H9 (cell line): ENCODE measurements around the gene TDRD1. TPM values are rescaled to one million over a fixed set of nuclear protein-coding genes. Genes with fewer than 3 reads are reported as not detected.

Experiments used
- DNase-seq: peaks from one replicate; pipeline ENCODE4 v3.0.0-alpha.2; 2017
- H2AFZ ChIP-seq: one replicate; pipeline ENCODE4 v1.6.1; 2013; ENCODE audit warnings: mild to moderate bottlenecking, low read length, control low read depth, moderate library complexity
- H2AK5ac ChIP-seq: 2 replicates; pipeline ENCODE4 v1.6.1; 2013; ENCODE audit warnings: low read length, control low read depth, mixed read lengths; ENCODE audit not compliant: insufficient read length
- H2BK120ac ChIP-seq: one replicate; pipeline ENCODE4 v1.6.1; 2013; ENCODE audit warnings: low read depth, mild to moderate bottlenecking, low read length, control low read depth, inconsistent platforms; ENCODE audit not compliant: poor library complexity, severe bottlenecking
- H2BK12ac ChIP-seq: 2 replicates; pipeline ENCODE4 v1.6.1; 2013; ENCODE audit warnings: low read length, control low read depth, mixed read lengths, low read depth; ENCODE audit not compliant: insufficient read length
- H2BK15ac ChIP-seq: 2 replicates; pipeline ENCODE4 v1.6.1; 2013; ENCODE audit warnings: low read depth, low read length, control low read depth
- H2BK20ac ChIP-seq: one replicate; pipeline ENCODE4 v1.6.1; 2013; ENCODE audit warnings: low read depth, mild to moderate bottlenecking, low read length, control low read depth, inconsistent platforms; ENCODE audit not compliant: poor library complexity, severe bottlenecking
- H2BK5ac ChIP-seq: 2 replicates; pipeline ENCODE4 v1.6.1; 2013; ENCODE audit warnings: low read length, control low read depth, mixed read lengths; ENCODE audit not compliant: insufficient read length
- H3K14ac ChIP-seq: 2 replicates; pipeline ENCODE4 v1.6.1; 2013; ENCODE audit warnings: low read length, control low read depth; ENCODE audit not compliant: insufficient read depth
- H3K18ac ChIP-seq: 2 replicates; pipeline ENCODE4 v1.6.1; 2013; ENCODE audit warnings: low read depth, mild to moderate bottlenecking, mixed read lengths, low read length, control low read depth; ENCODE audit not compliant: insufficient read length
- H3K23ac ChIP-seq: 2 replicates; pipeline ENCODE4 v1.6.1; 2013; ENCODE audit warnings: low read length, control low read depth, mixed read lengths, low read depth; ENCODE audit not compliant: insufficient read length
- H3K23me2 ChIP-seq: 2 replicates; pipeline ENCODE4 v1.6.1; 2013; ENCODE audit warnings: low read depth, mild to moderate bottlenecking, mixed read lengths, low read length, control low read depth; ENCODE audit not compliant: insufficient read length, poor library complexity, severe bottlenecking
- H3K27ac ChIP-seq: 2 replicates; pipeline ENCODE4 v1.5.1; 2013; ENCODE audit warnings: low read length, control low read depth, mixed read lengths, low read depth; ENCODE audit not compliant: insufficient read length
- H3K27me3 ChIP-seq: 2 replicates; pipeline ENCODE4 v1.6.1; 2013; ENCODE audit warnings: low read length, control low read depth, inconsistent platforms; ENCODE audit not compliant: insufficient read depth
- H3K4ac ChIP-seq: 2 replicates; pipeline ENCODE4 v1.6.1; 2013; ENCODE audit warnings: low read depth, mild to moderate bottlenecking, control low read depth, inconsistent platforms, low read length, moderate library complexity
- H3K4me1 ChIP-seq: 2 replicates; pipeline ENCODE4 v1.6.1; 2013; ENCODE audit warnings: low read length, control low read depth, inconsistent platforms; ENCODE audit not compliant: insufficient read depth
- H3K4me2 ChIP-seq: 2 replicates; pipeline ENCODE4 v1.6.1; 2013; ENCODE audit warnings: low read length, control low read depth, mixed read lengths; ENCODE audit not compliant: insufficient read length, insufficient read depth
- H3K56ac ChIP-seq: 2 replicates; pipeline ENCODE4 v1.6.1; 2013; ENCODE audit warnings: low read depth, mild to moderate bottlenecking, mixed read lengths, low read length, control low read depth; ENCODE audit not compliant: insufficient read length
- H3K79me1 ChIP-seq: 2 replicates; pipeline ENCODE4 v1.6.1; 2013; ENCODE audit warnings: low read depth, mild to moderate bottlenecking, moderate library complexity, low read length, control low read depth, inconsistent platforms; ENCODE audit not compliant: insufficient read depth, poor library complexity, severe bottlenecking
- H3K79me2 ChIP-seq: 2 replicates; pipeline ENCODE4 v1.6.1; 2013; ENCODE audit warnings: low read length, control low read depth, inconsistent platforms; ENCODE audit not compliant: insufficient read depth
- H3K9ac ChIP-seq: 2 replicates; pipeline ENCODE4 v1.6.1; 2013; ENCODE audit warnings: low read length, control low read depth, mixed read lengths; ENCODE audit not compliant: insufficient read length; ENCODE audit errors: extremely low read depth
- H3K9me3 ChIP-seq: one replicate; pipeline ENCODE4 v1.6.1; 2013; ENCODE audit warnings: low read depth, low read length, inconsistent platforms; ENCODE audit not compliant: control insufficient read depth
- H3T11ph ChIP-seq: one replicate; pipeline ENCODE4 v1.6.1; 2013; ENCODE audit warnings: mild to moderate bottlenecking, low read length, control low read depth, inconsistent platforms
- H4K20me1 ChIP-seq: one replicate; pipeline ENCODE4 v1.6.1; 2013; ENCODE audit not compliant: control insufficient read depth, insufficient read length, insufficient read depth
- H4K5ac ChIP-seq: 2 replicates; pipeline ENCODE4 v1.6.1; 2013; ENCODE audit warnings: low read depth, mild to moderate bottlenecking, mixed read lengths, low read length, control low read depth; ENCODE audit not compliant: insufficient read length
- H4K8ac ChIP-seq: replicated peaks from 2 replicates; pipeline ENCODE4 v1.6.1; 2013; ENCODE audit warnings: low read length, control low read depth, mixed read lengths, low read depth; ENCODE audit not compliant: insufficient read length
- H4K91ac ChIP-seq: 2 replicates; pipeline ENCODE4 v1.6.1; 2013; ENCODE audit warnings: low read depth, mild to moderate bottlenecking, moderate library complexity, mixed read lengths, low read length, control low read depth; ENCODE audit not compliant: insufficient read length
- H3K27ac Mint-ChIP-seq, 3 experiments: 2 replicates in 2 of 3; 3 replicates in 1 of 3; pipeline ENCODE4 v1.8.0; 2020 to 2021; ENCODE audit warnings: mixed read lengths in 3 of 3, mild to moderate bottlenecking in 1 of 3, moderate library complexity in 1 of 3
- H3K27me3 Mint-ChIP-seq: 2 replicates; pipeline ENCODE4 v1.8.0; 2021; ENCODE audit warnings: low read depth, mild to moderate bottlenecking, moderate library complexity, mixed read lengths
- H3K36me3 Mint-ChIP-seq, 3 experiments: 2 replicates in 2 of 3; 3 replicates in 1 of 3; pipeline ENCODE4 v1.8.0; 2020 to 2021; ENCODE audit warnings: low read depth in 3 of 3, mixed read lengths in 3 of 3; ENCODE audit not compliant: insufficient read depth in 1 of 3
- H3K4me1 Mint-ChIP-seq, 2 experiments: 2 replicates each; pipeline ENCODE4 v1.8.0; 2020; ENCODE audit warnings: mixed read lengths in 2 of 2
- H3K4me3 Mint-ChIP-seq, 2 experiments: 2 replicates in 1 of 2; 3 replicates in 1 of 2; pipeline ENCODE4 v1.8.0; 2020 to 2021; ENCODE audit warnings: mild to moderate bottlenecking in 2 of 2, mixed read lengths in 2 of 2, moderate library complexity in 1 of 2
- H3K9me3 Mint-ChIP-seq, 2 experiments: 2 replicates in 1 of 2; 3 replicates in 1 of 2; pipeline ENCODE4 v1.8.0; 2020; ENCODE audit warnings: mild to moderate bottlenecking in 2 of 2, mixed read lengths in 2 of 2, moderate library complexity in 1 of 2
- WGBS: extraction: QIAGEN DNeasy Blood & Tissue Kit; methylation state at CpG from one replicate; pipeline ENCODE4 v1.1.7; 2013; ENCODE audit warnings: missing lambda C conversion rate, low lambda C conversion rate, mixed read lengths; ENCODE audit not compliant: insufficient read length; ENCODE audit errors: extremely low coverage; 5-methylcytosine and 5-hydroxymethylcytosine counted together
- total RNA-seq: library from RNA; stranded (reverse); gene quantifications from 2 replicates; pipeline ENCODE4 v1.2.1, GENCODE V29; 2021
- TF ChIP-seq, protein P1 (sequence below): fragments of 200-600 bp; sonication (generic); conservative IDR thresholded peaks from 3 replicates; pipeline ENCODE4 v1.8.0; 2021; ENCODE audit warnings: antibody characterized with exemption, mild to moderate bottlenecking

TDRD1 gene
- total RNA-seq, 1 experiment from 2014 or later: 0.15 TPM

DNA sequence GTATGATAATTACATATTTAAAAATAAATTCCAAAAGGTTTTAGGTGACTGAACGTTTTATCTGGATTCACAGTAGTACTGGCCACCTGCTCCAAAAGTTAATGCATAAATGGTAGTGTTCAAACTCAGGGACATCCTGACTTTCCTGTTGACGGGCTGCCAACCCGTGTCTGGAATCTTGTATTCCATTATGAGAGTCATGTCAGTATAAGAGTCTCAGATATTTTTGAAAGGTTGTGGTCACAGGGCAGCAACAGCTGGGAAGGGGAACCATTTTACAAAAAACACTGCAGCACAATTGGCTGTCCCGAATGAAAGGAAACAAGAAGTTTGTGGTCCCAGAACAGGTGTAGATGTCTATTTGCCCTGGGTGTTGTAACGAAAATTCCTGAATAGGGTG lies 2.8 kb downstream of the TDRD1 start:
- Histone ChIP-seq H3K4ac (no peak overlapping the region), H3K27me3 (no peaks in the 10 kb centered on the region), H2BK20ac (no peak overlapping the region), H3K9me3 (no peaks in the 10 kb centered on the region), H3K79me1 (no peaks in the 10 kb centered on the region), H4K8ac (no peak overlapping the region), H3K18ac (no peak overlapping the region), H2AFZ (no peak overlapping the region), H2BK15ac (no peak overlapping the region), H3K23ac (no peak overlapping the region), H3K4me1 (no peaks in the 10 kb centered on the region), H2AK5ac (no peak overlapping the region), H3K14ac (no peak overlapping the region), H3T11ph (no peak overlapping the region), H3K79me2 (no peaks in the 10 kb centered on the region), H3K27ac (no peak overlapping the region), H4K91ac (no peak overlapping the region), H3K56ac (no peak overlapping the region), H3K9ac (no peak overlapping the region), H4K20me1 (no peaks in the 10 kb centered on the region), H2BK120ac (no peak overlapping the region), H3K4me2 (no peak overlapping the region), H4K5ac (no peak overlapping the region), H3K23me2 (no peaks in the 10 kb centered on the region), H2BK12ac (no peak overlapping the region), H2BK5ac (no peak overlapping the region)
- TF ChIP-seq, protein P1, sequence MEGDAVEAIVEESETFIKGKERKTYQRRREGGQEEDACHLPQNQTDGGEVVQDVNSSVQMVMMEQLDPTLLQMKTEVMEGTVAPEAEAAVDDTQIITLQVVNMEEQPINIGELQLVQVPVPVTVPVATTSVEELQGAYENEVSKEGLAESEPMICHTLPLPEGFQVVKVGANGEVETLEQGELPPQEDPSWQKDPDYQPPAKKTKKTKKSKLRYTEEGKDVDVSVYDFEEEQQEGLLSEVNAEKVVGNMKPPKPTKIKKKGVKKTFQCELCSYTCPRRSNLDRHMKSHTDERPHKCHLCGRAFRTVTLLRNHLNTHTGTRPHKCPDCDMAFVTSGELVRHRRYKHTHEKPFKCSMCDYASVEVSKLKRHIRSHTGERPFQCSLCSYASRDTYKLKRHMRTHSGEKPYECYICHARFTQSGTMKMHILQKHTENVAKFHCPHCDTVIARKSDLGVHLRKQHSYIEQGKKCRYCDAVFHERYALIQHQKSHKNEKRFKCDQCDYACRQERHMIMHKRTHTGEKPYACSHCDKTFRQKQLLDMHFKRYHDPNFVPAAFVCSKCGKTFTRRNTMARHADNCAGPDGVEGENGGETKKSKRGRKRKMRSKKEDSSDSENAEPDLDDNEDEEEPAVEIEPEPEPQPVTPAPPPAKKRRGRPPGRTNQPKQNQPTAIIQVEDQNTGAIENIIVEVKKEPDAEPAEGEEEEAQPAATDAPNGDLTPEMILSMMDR: no peak
- H3K9me3 Mint-ChIP-seq: no peaks in the 10 kb centered on the region; a peak in 1 of 5 replicates
- H3K27ac Mint-ChIP-seq: no peak overlapping the region
- no CpG with 5 or more reads among the region's 5 CpGs for WGBS
- H3K4me3 Mint-ChIP-seq: no peak overlapping the region
- peaks cover 13 to 14% of the 10 kb centered on the region in 2 experiments for H3K4me1 Mint-ChIP-seq
- H3K36me3 Mint-ChIP-seq: no peaks in the 10 kb centered on the region; a peak in 1 of 7 replicates
- no peaks in the 10 kb centered on the region; the same call in 1 of the 2 replicates for H3K27me3 Mint-ChIP-seq
- no peak for DNase-seq
